GM12865 (cell line): ENCODE data around the gene GSTT2B.
"Not testable (repeated sequence)": the region's sequence is repeated elsewhere in the genome, so short reads cannot be mapped to it uniquely, and the experiment has no call there.

ENCODE experiments used
- DNase-seq: peaks from one replicate; pipeline ENCODE4 v3.0.0; 2010; ENCODE audit warnings: low read depth
- H3K4me3 ChIP-seq: 2 replicates; pipeline ENCODE4 v1.5.1; 2011; ENCODE audit warnings: mild to moderate bottlenecking, low read depth, low read length, control low read depth
- CTCF ChIP-seq: IDR thresholded peaks from 2 replicates; pipeline ENCODE4 v1.5.1; 2011; ENCODE audit warnings: low read length, control low read depth, low read depth, inconsistent platforms; ENCODE audit not compliant: insufficient read depth; ENCODE audit errors: missing control alignments

Gene GSTT2B

GRCh38 chr22:23909296-23909898, 51.6 kb downstream of the GSTT2B start:
- TF ChIP-seq CTCF: no peak
- DNase-seq: no peak
- H3K4me3 ChIP-seq: no peak overlapping the region

GRCh38 chr22:23908587-23909205, 52.3 kb downstream of the GSTT2B start:
- H3K4me3 ChIP-seq: no peak overlapping the region
- no peak for TF ChIP-seq CTCF
- no peak for DNase-seq

GRCh38 chr22:23907423-23907822, 53.6 kb downstream of the GSTT2B start:
- not testable (repeated sequence) for DNase-seq, H3K4me3 ChIP-seq
